Upper lobe of left lung (tissue), 6 donors: ENCODE data around the gene STRADB. TPM values are rescaled to one million over a fixed set of nuclear protein-coding genes. Genes with fewer than 3 reads are reported as not detected.

Experiments used
- ATAC-seq, 2 donors: fragments of 200-7000 bp; cut with Tn5 transposase; one replicate each; pipeline ENCODE4 v1.9.1; 2022; ENCODE audit warnings: mild to moderate bottlenecking in 2 of 2, moderate library complexity in 2 of 2; ENCODE audit not compliant: low FRiP score in 2 of 2
- DNase-seq, 2 donors: peaks; one replicate each; pipeline ENCODE4 v3.0.0-alpha.2; 2019 to 2020
- H3K27ac ChIP-seq, 4 donors: fragments of 200-600 bp; sonication (generic); one replicate each; pipeline ENCODE4 v1.5.1; 2016 to 2019
- H3K27me3 ChIP-seq, 4 donors: fragments of 200-600 bp; sonication (generic); one replicate each; pipeline ENCODE4 v1.5.1; 2017 to 2019
- H3K36me3 ChIP-seq, 4 donors: fragments of 200-600 bp; sonication (generic); one replicate each; pipeline ENCODE4 v1.5.1; 2016 to 2019
- H3K4me1 ChIP-seq, 4 donors: fragments of 200-600 bp; sonication (generic); one replicate each; pipeline ENCODE4 v1.5.1; 2018 to 2019
- H3K4me3 ChIP-seq, 4 donors: fragments of 200-600 bp; sonication (generic); one replicate each; pipeline ENCODE4 v1.5.1; 2017 to 2019; ENCODE audit warnings: mild to moderate bottlenecking in 2 of 4, moderate library complexity in 1 of 4
- H3K9me3 ChIP-seq, 4 donors: fragments of 200-600 bp; sonication (generic); one replicate each; pipeline ENCODE4 v1.5.1; 2018 to 2019
- CTCF ChIP-seq, 6 experiments: fragments of 450-650 bp in 4 of 6; fragments of 200-600 bp in 2 of 6; sonication (generic) in 2 of 6; IDR thresholded peaks; one replicate each; pipeline ENCODE4 v1.5.1; 2016 to 2019; ENCODE audit warnings: antibody characterized with exemption in 6 of 6
- EP300 ChIP-seq, 4 donors: sonication (generic); formaldehyde crosslinking; IDR thresholded peaks; one replicate each; pipeline ENCODE4 v1.5.1; 2017; ENCODE audit warnings: antibody characterized with exemption in 4 of 4, control low read depth in 2 of 4
- POLR2A ChIP-seq, 4 donors: fragments of 450-650 bp; IDR thresholded peaks; one replicate each; pipeline ENCODE4 v1.5.1; 2016 to 2017; ENCODE audit warnings: antibody characterized with exemption in 4 of 4, mild to moderate bottlenecking in 2 of 4
- POLR2AphosphoS5 ChIP-seq, 2 donors: sonication (generic); formaldehyde crosslinking; IDR thresholded peaks; one replicate each; pipeline ENCODE4 v1.5.1; 2017; ENCODE audit warnings: antibody characterized with exemption in 2 of 2
- WGBS, 2 donors: methylation state at CpG; one replicate each; pipeline ENCODE4 v1.1.5; 2017 to 2018; 5-methylcytosine and 5-hydroxymethylcytosine counted together
- total RNA-seq, 6 donors: library from RNA; depleted of rRNA in 4 of 6; stranded (reverse); fragments of >200 nt in 4 of 6; gene quantifications; one replicate each; pipeline versions ENCODE4 v1.1.0 to v1.2.1, GENCODE V29; 2016 to 2021
- donor health status: DM: no; HTN: no; CAD: no; lungs with moderate emphysema.
- donor health status: DM: no; HTN: yes; CAD: no; lungs with severe emphysema.

Gene STRADB
- total RNA-seq, 6 donors from 2014 or later: 6.8 to 36.2 (median 21.7) TPM

DNA sequence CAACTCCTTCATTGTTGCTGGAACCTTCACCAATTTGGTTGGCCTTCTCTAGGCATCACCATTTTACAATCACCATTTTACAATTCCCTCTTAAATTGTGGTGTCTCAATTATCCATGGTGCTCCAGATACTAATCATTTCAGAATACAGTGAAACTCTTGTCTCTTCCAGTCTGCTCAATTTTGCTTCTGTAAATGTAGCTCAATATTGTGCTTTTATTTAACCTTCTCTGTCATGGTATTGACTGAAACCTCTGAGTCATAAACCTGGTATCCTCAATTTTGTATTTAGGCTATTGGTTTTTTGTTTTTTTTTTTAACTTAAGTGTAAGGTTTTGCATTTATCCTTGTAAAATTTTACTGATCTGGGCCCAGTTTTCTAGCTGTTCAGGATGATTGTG lies 16.1 kb downstream of the STRADB start:
- TF ChIP-seq POLR2AphosphoS5 (IDR thresholded peaks at IDR 0.05) (no peak), EP300 (IDR thresholded peaks at IDR 0.05) (no peak), POLR2A (IDR thresholded peaks at IDR 0.05) (no peak), CTCF (IDR thresholded peaks at IDR 0.05) (no peak)
- DNase-seq (no peak), ATAC-seq (no peak)
- peaks cover 6 to 60% (median 14%) of the 10 kb centered on the region in 4 donors for H3K36me3 ChIP-seq
- H3K4me3 ChIP-seq: no peak overlapping the region
- H3K27ac ChIP-seq: no peak overlapping the region
- H3K9me3 ChIP-seq: no peaks in the 10 kb centered on the region
- H3K27me3 ChIP-seq: no peaks in the 10 kb centered on the region
- H3K4me1 ChIP-seq: no peaks in the 10 kb centered on the region

DNA sequence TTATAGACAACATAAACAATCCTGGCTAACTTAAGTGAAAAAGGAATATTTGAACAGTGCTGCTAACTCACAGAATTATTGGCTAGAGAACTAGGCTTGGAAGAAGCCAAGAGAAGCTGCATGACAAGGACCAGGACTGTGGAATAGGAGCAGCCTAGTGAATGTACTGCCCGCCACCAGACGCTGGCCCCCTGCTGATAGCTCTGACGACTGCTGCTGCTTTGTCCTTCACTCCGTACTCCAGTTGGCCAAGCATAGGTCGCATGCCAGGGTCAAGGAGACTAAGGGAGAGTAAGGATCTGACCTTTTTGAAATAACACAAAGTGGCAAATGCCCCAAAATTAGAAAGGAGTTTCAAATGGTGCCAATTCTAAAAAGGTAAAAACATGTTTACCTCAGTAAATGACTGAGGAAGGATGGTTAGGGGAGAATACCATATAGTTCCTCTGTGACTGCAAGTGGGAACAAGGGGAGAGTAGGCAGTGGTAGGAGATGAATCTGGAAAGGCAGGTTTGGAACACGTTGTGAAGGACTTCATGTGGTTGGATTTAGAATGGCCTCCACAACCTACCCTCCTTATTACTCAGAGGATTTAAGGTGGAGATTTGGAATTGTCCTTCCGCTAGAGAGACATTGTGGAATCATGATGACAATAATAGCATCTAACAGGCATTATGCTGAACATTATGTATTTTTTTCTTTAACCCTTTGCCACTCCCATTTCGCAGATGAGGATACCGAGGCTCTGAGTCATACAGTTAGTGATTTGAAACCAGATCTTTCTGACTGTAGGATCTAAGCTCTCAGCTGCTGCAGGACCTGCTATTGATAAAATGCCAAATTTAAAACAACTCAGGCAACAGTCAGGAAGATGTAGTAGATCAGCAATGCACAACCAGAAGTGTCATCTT lies 19.5 kb downstream of the STRADB start:
- no peak for DNase-seq
- no peak for ATAC-seq
- Histone ChIP-seq H3K36me3 (peaks cover 12 to 68% (median 16%) of the 10 kb centered on the region in 4 donors), H3K9me3 (no peaks in the 10 kb centered on the region), H3K4me3 (no peak overlapping the region), H3K27ac (no peak overlapping the region), H3K27me3 (no peaks in the 10 kb centered on the region), H3K4me1 (no peaks in the 10 kb centered on the region)
- TF ChIP-seq EP300 (IDR thresholded peaks at IDR 0.05) (no peak), POLR2A (IDR thresholded peaks at IDR 0.05) (no peak), POLR2AphosphoS5 (IDR thresholded peaks at IDR 0.05) (no peak), CTCF (IDR thresholded peaks at IDR 0.05) (no peak)
- WGBS, 2 donors: 91 to 92% methylated on average over 9 of the region's 9 CpGs

DNA sequence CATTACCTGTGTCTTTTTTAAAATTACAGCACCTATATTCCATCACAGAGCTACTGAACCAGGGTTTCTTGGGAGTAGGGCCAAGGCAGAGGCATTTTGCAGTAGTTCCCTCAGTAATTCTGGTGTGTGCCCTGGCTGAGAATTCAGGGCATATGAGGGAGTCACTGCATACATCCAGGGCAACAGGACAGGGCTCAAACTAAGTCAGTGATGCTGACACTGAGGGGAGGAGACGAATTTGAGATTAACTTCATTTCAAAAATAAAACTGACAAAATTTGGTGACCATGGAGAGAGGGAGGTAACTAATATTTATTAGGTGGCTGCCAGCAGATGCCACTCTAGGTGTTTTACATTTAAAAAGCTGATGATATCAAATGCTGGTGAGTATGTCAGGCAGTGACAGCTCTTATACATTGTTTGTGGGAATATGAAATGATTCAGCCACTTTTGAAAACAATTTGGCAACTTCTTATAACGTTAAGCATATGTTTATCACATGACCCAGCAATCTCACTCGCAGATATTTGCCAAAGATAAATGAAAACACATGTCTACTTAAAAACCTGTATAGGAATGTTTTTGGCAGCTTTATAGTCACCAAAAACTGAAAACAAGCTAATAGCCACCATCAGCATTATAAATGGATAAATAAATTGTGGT lies 20.3 kb downstream of the STRADB start:
- Histone ChIP-seq H3K4me3 (no peak overlapping the region), H3K36me3 (peaks cover 12 to 73% (median 16%) of the 10 kb centered on the region in 4 donors), H3K27ac (no peak overlapping the region), H3K27me3 (no peaks in the 10 kb centered on the region), H3K4me1 (no peaks in the 10 kb centered on the region), H3K9me3 (no peaks in the 10 kb centered on the region)
- no peak for TF ChIP-seq POLR2AphosphoS5 (IDR thresholded peaks at IDR 0.05)
- 73% methylated on average over 3 of the region's 3 CpGs for WGBS, 2 donors
- DNase-seq (no peak), ATAC-seq (no peak)

GRCh38 chr2:201472411-201472810 lies 20.9 kb downstream of the STRADB start:
- DNase-seq (no peak), ATAC-seq (no peak)
- Histone ChIP-seq H3K4me1 (no peaks in the 10 kb centered on the region), H3K4me3 (no peak overlapping the region), H3K9me3 (no peaks in the 10 kb centered on the region), H3K36me3 (peaks cover 15 to 72% (median 16%) of the 10 kb centered on the region in 4 donors), H3K27me3 (no peaks in the 10 kb centered on the region), H3K27ac (no peak overlapping the region)
- WGBS, 2 donors: 75 to 88% methylated on average over 3 of the region's 3 CpGs
- TF ChIP-seq EP300 (IDR thresholded peaks at IDR 0.05) (no peak), POLR2AphosphoS5 (IDR thresholded peaks at IDR 0.05) (no peak)

DNA sequence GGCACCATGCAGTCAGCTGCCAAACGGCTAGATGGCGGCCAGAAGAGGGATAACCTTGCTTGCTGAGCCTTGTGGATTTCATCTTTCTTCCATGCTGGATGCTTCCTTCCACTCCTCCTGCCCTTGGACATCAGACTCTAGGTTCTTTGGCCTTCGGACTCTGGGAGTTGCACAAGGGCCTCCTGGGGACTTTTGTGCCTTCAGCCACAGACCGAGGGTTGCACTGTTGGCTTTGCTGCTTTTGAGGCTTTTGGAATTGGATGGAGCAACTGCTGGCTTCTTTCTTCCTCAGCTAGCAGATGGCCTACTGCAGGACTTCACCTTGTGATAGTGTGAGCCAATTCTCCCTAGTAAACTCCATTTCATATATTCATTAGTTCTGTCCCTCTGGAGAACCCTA lies 31.0 kb downstream of the STRADB start:
- TF ChIP-seq EP300 (IDR thresholded peaks at IDR 0.05) (no peak), POLR2A (IDR thresholded peaks at IDR 0.05) (no peak), POLR2AphosphoS5 (IDR thresholded peaks at IDR 0.05) (no peak), CTCF (IDR thresholded peaks at IDR 0.05) (no peak)
- H3K27me3 ChIP-seq: no peaks in the 10 kb centered on the region
- ATAC-seq (no peak), DNase-seq (no peak)
- H3K36me3 ChIP-seq: peaks cover 0 to 39% (median 10%) of the 10 kb centered on the region in 4 donors
- no peaks in the 10 kb centered on the region for H3K9me3 ChIP-seq
- 95 to 97% methylated on average over 4 of the region's 4 CpGs for WGBS, 2 donors
- H3K27ac ChIP-seq: no peak overlapping the region
- H3K4me1 ChIP-seq: no peaks in the 10 kb centered on the region
- no peak overlapping the region for H3K4me3 ChIP-seq
